ENCODE measurements around the gene PPT2. TPM values are rescaled to one million over a fixed set of nuclear protein-coding genes. Genes with fewer than 3 reads are reported as not detected.

PPT2 gene
- total RNA-seq, 1 experiment from 2014 or later = 46.3 TPM

- Histone ChIP-seq H3K9ac (ENCODE audit: extremely low read depth, insufficient read length, low read length) (no peak overlapping the region), H3K79me1 (ENCODE audit: insufficient read depth, low read depth, low read length, poor library complexity, severe bottlenecking) (no peaks in the 10 kb centered on the region), H3K4me2 (ENCODE audit: insufficient read depth, insufficient read length, low read length) (no peak overlapping the region), H3K9me3 (ENCODE audit: control insufficient read depth, low read depth, low read length) (no peaks in the 10 kb centered on the region), H2BK20ac (ENCODE audit: low read depth, low read length, poor library complexity, severe bottlenecking) (no peak overlapping the region), H4K20me1 (ENCODE audit: control insufficient read depth, insufficient read depth, insufficient read length) (peaks cover 2% of the 10 kb centered on the region), H3K79me2 (ENCODE audit: insufficient read depth, low read length) (no peaks in the 10 kb centered on the region), H3K56ac (ENCODE audit: insufficient read length, low read depth, low read length) (no peak overlapping the region), H3K27ac (ENCODE audit: insufficient read length, low read depth, low read length) (no peak overlapping the region), H2AK5ac (ENCODE audit: insufficient read length, low read length) (no peak overlapping the region), H2BK15ac (ENCODE audit: low read depth, low read length) (no peak overlapping the region), H4K8ac (replicated peaks; ENCODE audit: insufficient read length, low read depth, low read length) (no peak overlapping the region), H2BK120ac (ENCODE audit: low read depth, low read length, poor library complexity, severe bottlenecking) (no peak overlapping the region), H3K4ac (ENCODE audit: low read depth, low read length) (no peak overlapping the region), H2AFZ (ENCODE audit: low read length) (no peak overlapping the region), H2BK5ac (ENCODE audit: insufficient read length, low read length) (no peak overlapping the region), H3K14ac (ENCODE audit: insufficient read depth, low read length) (no peak overlapping the region), H3K18ac (ENCODE audit: insufficient read length, low read depth, low read length) (no peak overlapping the region), H4K5ac (ENCODE audit: insufficient read length, low read depth, low read length) (no peak overlapping the region), H3K4me1 (ENCODE audit: insufficient read depth, low read length) (no peaks in the 10 kb centered on the region), H4K91ac (ENCODE audit: insufficient read length, low read depth, low read length) (no peak overlapping the region), H3K23me2 (ENCODE audit: insufficient read length, low read depth, low read length, poor library complexity, severe bottlenecking) (no peaks in the 10 kb centered on the region), H3K27me3 (ENCODE audit: insufficient read depth, low read length) (no peaks in the 10 kb centered on the region), H3K23ac (ENCODE audit: insufficient read length, low read depth, low read length) (no peak overlapping the region), H2BK12ac (ENCODE audit: insufficient read length, low read depth, low read length) (no peak overlapping the region), H3T11ph (ENCODE audit: low read length) (no peak overlapping the region)
- Mint-ChIP-seq H3K4me3 (no peak overlapping the region; a peak in 2 of 5 replicates), H3K4me1 (peaks cover 3 to 23% of the 10 kb centered on the region in 2 experiments; a peak in 2 of 4 replicates), H3K27ac (peak overlapping the region in 2 of 3 experiments; percentile 38 to 66; a peak in 5 of 7 replicates), H3K36me3 (ENCODE audit: insufficient read depth in 1 of 3, low read depth in 3 of 3) (peaks cover 46 to 79% (median 61%) of the 10 kb centered on the region in 3 experiments), H3K27me3 (ENCODE audit: low read depth) (no peaks in the 10 kb centered on the region; the same call in 1 of the 2 replicates), H3K9me3 (no peaks in the 10 kb centered on the region)
- WGBS (ENCODE audit: extremely low coverage, insufficient read length, low lambda C conversion rate) = no CpG with 5 or more reads among the region's 32 CpGs
- DNase-seq = peak; percentile 68
- TF ChIP-seq CTCF (conservative IDR thresholded peaks at IDR 0.05) = no peak
Measured at GRCh38 chr6:32167154-32167760, 13.3 kb downstream of the PPT2 start.
